Ureter (tissue), 1 donor: ENCODE results near the gene ZHX3. TPM values are rescaled to one million over a fixed set of nuclear protein-coding genes. Genes with fewer than 3 reads are reported as not detected.
"Not testable (repeated sequence)": the region's sequence is repeated elsewhere in the genome, so short reads cannot be mapped to it uniquely, and the experiment has no call there.

Experiments
- DNase-seq: peaks from one replicate; pipeline ENCODE4 v3.0.0-alpha.2; 2020; ENCODE audit warnings: low spot score
- total RNA-seq: library from RNA; stranded (reverse); gene quantifications from one replicate; pipeline ENCODE4 v1.2.4, GENCODE V29; 2023
- donor health status: DM: yes; HTN: yes; CAD: no.

The ZHX3 gene
- total RNA-seq, 1 donor from 2014 or later: 49.3 TPM

GRCh38 chr20:41135187-41135887 lies 182.2 kb downstream of the ZHX3 start:
- no peak for DNase-seq

GRCh38 chr20:41134362-41135186 lies 183.0 kb downstream of the ZHX3 start:
- DNase-seq: no peak

GRCh38 chr20:41133709-41134361 lies 183.7 kb downstream of the ZHX3 start:
- peak; percentile 71 for DNase-seq

GRCh38 chr20:41132388-41132775 lies 185.1 kb downstream of the ZHX3 start:
- DNase-seq: not testable (repeated sequence)

GRCh38 chr20:41131594-41132387 lies 185.7 kb downstream of the ZHX3 start:
- DNase-seq: no peak

Other genes with a start within 250 kb of the ZHX3 start
- gene PLCG1, start 180.2 kb downstream of the ZHX3 start, total RNA-seq: 96.3 TPM
- gene LPIN3, start 23.1 kb upstream of the ZHX3 start, total RNA-seq: 30.4 TPM
- 2.0 TPM for gene EMILIN3, start 49.1 kb upstream of the ZHX3 start, total RNA-seq